HG03095 (cell line): ENCODE results near the gene ARFIP1.
"Not testable (repeated sequence)": the region's sequence is repeated elsewhere in the genome, so short reads cannot be mapped to it uniquely, and the experiment has no call there.

Experiments
- ATAC-seq: cut with Tn5 transposase; IDR thresholded peaks from one replicate; pipeline ENCODE4 v1.9.1; 2021; ENCODE audit warnings: moderate library complexity; ENCODE audit not compliant: unreplicated experiment

ARFIP1 gene

DNA sequence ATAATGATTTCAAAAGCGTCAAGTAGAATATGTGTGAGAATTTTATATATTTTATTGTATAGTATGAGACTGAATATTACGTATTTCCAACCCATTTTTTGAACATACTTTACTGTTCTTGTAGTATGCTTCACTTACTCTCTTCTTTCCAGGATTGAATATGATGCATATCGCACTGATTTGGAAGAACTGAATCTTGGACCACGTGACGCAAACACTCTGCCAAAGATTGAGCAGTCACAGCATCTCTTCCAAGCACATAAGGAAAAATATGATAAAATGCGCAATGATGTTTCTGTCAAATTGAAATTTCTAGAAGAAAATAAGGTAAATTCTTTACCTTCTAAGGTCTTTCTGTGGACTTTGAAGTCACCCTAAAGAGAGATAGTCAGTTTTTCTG is 108.2 kb downstream of the ARFIP1 start:
- no peak for ATAC-seq

DNA sequence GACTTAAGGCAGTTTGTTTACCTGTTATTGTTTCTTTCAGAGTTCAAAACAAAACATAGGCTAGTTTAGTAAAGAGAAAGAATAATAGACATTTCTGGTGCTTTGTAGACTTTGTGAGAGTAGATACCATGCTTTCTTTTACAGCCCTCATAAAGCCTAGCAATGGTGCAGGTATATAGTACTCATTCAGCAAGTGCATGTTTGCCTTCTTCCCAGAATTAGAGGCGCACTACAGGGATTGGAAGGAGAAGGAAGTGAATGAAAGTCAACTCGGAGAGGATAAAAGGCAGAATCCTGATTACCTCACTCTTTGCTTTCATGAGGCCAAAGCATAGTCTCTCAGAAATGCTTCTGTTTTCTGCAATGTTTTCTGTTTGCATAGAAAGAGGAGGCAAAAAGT is 113.2 kb downstream of the ARFIP1 start:
- no peak for ATAC-seq

- ATAC-seq, result no peak
Observed at GRCh38 chr4:152894673-152895072, 114.9 kb downstream of the ARFIP1 start.

GRCh38 chr4:152896811-152897210 is 117.1 kb downstream of the ARFIP1 start:
- ATAC-seq, result no peak

GRCh38 chr4:152898133-152898532 is 118.4 kb downstream of the ARFIP1 start:
- not testable (repeated sequence) for ATAC-seq

GRCh38 chr4:152898606-152899005 is 118.9 kb downstream of the ARFIP1 start:
- no peak for ATAC-seq

GRCh38 chr4:152900395-152900794 is 120.6 kb downstream of the ARFIP1 start:
- ATAC-seq, result no peak

GRCh38 chr4:152901205-152901604 is 121.5 kb downstream of the ARFIP1 start:
- no peak for ATAC-seq

DNA sequence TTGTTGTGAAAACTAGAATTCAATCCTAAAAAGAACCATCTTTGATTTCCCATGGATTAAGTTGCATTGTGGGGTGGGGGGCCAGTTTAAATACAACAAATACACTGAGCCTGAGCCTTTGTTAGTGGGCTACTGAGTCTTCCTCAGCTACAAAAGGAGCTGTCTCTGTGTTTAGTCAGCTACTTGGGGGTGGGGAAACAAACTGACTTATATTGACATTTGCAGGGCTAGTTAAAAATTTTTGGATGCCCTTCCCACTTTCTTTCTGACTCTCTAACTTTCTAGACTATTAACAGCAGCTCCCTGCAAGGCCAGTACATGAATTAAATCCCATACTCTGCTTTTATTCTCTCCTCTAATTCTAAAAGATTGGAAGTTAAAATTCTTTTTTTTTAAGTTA is 123.9 kb downstream of the ARFIP1 start:
- ATAC-seq, result no peak

DNA sequence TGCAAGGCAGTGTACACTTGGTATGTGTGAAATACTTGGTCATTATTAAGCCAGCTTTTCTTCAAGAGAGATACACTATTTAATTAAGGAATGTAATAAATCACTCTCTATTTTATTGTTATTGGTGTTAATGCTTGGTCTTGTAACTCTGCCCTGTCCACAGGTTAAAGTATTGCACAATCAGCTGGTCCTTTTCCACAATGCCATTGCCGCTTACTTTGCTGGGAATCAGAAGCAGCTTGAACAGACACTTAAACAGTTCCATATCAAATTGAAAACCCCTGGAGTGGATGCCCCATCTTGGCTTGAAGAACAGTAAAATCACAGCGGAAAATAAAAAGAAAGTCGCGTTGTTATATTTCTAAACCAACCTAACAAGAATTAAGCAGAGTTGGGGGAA is 130.1 kb downstream of the ARFIP1 start:
- no peak for ATAC-seq

- no peak for ATAC-seq
Observed at GRCh38 chr4:152910521-152910920, 130.8 kb downstream of the ARFIP1 start.

GRCh38 chr4:152917543-152918395 is 138.0 kb downstream of the ARFIP1 start:
- no peak for ATAC-seq

DNA sequence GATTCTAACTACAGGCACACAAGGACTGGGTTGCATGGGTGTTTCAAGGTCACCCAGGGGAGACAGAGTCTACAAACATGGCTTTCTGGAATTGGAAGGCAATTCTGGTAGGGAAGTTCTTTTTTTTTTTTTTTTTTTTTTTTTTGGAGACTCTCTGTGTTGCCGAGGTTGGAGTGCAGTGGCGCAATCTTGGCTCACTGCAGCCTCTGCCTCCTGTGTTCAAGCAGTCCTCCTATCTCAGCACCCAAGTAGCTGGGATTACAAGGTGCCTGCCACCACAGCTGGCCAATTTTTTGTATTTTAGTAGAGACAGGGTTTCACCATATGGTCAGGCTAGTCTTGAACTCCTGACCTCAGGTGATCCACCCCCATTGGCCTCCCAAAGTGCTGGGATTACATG is 140.1 kb downstream of the ARFIP1 start:
- no peak for ATAC-seq

- no peak for ATAC-seq
Observed at GRCh38 chr4:152920768-152921167, 141.0 kb downstream of the ARFIP1 start.

GRCh38 chr4:152921284-152921683 is 141.5 kb downstream of the ARFIP1 start:
- no peak for ATAC-seq

DNA sequence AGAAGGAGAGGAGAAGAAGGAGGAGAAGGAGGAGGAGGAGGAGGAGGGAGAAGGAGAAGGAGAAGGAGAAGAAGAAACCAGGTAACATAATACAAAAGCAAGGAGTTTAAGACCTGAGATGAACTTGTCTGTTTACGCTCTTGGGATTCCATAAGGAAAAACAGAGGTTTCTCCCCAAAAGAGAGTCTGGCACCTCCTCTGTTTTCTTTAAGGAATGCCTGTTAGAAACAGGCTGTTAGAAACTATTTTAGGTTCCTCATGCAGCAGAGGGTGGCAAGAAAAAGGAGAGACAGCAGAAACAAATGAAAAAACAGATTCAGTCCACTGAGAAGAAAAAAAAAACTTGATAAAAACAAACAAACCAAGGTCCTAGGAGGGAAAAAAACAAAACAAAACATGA is 146.1 kb downstream of the ARFIP1 start:
- ATAC-seq, result no peak

DNA sequence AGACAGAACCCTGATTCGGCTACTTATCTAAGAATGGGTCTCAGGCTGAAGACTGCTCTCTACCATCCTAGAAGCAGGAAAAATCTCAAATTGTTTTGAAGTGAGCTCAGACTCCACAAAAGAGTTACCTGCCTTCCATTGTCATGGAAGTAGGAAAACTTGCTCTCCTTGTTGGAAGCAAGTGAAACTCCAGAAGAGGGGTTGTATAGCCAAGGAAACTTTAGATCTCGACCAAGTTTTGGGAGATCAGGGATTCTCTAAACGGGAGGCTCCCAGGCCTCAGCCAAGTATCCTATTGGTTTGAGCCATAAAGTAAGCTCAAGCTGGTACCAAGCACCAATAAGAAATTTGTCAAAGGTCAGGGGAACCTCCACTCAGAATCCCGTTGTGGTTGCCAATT is 147.2 kb downstream of the ARFIP1 start:
- ATAC-seq, result no peak

DNA sequence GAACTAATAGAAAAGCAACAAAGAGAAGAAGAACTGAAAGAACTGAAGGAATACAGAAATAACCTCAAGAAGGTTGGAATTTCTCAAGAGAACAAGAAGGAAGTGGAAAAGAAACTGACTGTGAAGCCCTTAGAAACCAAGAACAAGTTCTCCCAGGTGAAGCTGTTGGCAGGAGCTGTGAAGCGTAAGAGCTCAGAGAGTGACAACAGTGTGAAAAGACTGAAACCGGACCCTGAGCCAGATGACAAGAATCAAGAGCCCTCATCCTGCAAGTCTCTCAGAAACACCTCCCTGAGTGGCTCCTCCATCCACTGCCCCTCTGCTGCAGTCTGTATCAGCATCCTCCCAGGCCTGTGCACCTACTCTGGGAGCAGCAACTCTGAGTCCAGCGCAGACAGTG is 148.0 kb downstream of the ARFIP1 start:
- ATAC-seq, result no peak

- no peak for ATAC-seq
Observed at GRCh38 chr4:152928286-152928685, 148.5 kb downstream of the ARFIP1 start.

DNA sequence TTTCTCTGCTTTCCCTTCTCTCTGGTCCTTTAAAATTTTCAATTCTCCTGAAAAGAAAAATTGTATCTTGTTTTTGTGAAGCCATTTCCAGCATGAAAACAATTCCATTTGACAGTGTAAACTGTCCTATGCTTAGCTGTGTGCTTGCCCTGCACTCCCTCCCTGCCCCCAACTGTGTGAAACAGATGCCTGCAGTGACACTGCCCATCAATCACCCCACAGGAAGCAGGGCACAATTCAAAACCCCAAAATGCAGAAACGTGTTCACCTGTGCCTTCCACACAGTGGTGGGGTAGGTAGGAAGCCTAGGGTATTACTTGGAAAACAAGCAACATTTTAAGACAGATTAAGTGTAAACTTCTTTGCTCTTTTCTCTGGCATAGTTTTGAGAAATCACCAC is 150.1 kb downstream of the ARFIP1 start:
- no peak for ATAC-seq

DNA sequence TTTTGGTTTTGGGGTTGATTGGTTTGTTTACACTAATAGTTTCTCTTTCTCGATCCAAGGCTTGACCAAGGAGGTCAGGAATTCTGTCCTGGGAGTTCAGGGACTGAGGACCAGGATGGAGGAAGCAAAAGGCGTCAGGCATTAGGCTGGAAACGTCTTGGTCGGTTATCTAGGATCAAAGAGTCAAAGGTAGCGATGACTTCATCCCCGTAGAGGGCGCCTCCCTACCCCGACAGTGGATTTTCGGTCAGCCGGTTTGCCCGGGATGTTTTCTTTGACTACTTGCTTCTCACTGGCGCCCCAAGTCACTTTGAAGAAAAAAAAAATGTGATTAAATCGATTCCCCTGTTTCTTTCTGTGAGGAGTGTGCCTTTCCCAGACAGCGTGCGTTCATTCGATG is 155.4 kb downstream of the ARFIP1 start:
- ATAC-seq, result no peak

DNA sequence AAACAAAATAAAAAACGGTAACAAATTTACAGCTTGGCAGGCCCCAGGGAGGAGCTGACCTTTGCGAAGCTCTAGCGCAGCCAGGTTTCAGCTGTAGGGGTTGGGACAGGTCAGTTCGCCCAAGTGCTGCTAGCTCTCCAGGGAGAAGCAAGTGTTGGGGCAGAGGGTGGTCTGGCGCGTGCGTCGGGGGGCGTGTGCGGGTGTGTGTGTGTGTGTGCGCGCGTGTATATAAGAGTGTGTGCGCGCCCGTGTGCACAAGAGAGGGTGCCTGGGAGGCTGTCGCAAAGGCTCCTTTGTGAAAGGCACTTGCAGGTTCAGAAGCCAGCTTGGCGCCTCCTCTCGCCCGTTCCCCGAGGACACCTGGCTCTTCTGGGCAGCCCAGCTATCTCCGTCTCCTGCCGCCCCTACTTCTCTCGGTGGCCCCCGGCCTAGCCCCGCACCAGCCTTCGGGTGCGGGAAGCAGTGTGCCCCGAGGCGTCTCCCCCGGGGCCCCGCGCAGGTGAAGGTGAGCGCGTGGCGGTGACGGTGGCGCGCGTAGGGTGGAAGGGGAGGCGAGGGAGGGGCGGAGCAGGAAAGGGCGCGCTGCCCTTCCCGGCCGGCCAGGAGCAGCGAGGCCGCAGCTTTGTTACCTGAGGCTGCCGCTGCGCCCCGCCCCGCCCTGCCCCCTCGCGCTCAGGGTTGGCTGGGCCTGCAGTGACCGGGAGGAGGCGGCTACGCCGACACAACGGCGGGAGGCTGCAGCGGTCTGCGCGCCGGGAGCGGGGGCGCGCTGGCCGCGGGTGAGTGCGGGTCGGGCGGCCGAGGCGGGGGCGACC is 156.1 kb downstream of the ARFIP1 start, which contains the start of gene FHDC1:
Gene FHDC1 (plus strand): TSS at position 693 of the 815 bp plus-strand sequence. CDS start 6,735 bp downstream, outside the sequence.
- ATAC-seq, result no peak
